ENCODE results near the gene INSR. TPM values are rescaled to one million over a fixed set of nuclear protein-coding genes. Genes with fewer than 3 reads are reported as not detected.
A peak's percentile ranks its signal among the peaks of the same experiment; 100 is the strongest.

Gene INSR
- total RNA-seq, 1 experiment from 2014 or later: 3.8 TPM

GRCh38 chr19:7197760-7198696, 96.2 kb downstream of the INSR start:
- DNase-seq (ENCODE audit: extremely low read depth, low read depth): peak; percentile 85

DNA sequence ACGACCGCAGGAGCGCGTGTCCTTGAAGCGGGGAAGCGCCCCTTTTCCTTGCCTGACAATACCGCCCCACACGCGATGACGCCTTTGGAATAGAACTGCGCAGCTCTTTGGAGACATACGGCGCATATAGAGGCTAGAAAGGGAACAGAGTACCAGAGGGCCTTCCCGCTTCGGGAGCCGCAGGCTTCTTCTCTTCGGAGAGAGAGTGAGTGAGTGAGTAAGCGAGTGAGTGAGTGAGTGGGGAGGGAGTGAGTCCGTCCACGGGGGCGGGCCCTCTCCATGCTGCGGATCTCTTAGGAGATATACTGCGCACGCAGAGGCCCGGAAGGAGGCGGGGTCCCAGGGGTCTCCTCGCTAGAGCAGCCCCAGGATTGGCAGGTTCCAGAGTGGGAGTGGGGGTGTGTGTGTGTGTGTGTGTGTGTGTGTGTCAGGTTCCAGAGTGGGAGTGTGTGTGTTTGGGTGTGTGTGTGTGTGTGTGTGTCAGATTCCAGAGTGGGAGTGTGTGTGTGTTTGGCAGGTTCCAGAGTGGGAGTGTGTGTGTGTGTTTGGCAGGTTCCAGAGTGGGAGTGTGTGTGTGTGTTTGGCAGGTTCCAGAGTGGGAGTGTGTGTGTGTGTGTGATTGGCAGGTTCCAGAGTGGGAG, 97.0 kb downstream of the INSR start:
- peak; percentile 51 for DNase-seq (ENCODE audit: extremely low read depth, low read depth)

GRCh38 chr19:7196763-7197118, 97.5 kb downstream of the INSR start:
- no peak for DNase-seq (ENCODE audit: extremely low read depth, low read depth)

GRCh38 chr19:7195046-7195445, 99.2 kb downstream of the INSR start:
- no peak for DNase-seq (ENCODE audit: extremely low read depth, low read depth)

- no peak for DNase-seq (ENCODE audit: extremely low read depth, low read depth)
These were observed 99.6 kb downstream of the INSR start for GRCh38 chr19:7194566-7194965.

GRCh38 chr19:7191946-7192691, 102.1 kb downstream of the INSR start:
- DNase-seq (ENCODE audit: extremely low read depth, low read depth): no peak

DNA sequence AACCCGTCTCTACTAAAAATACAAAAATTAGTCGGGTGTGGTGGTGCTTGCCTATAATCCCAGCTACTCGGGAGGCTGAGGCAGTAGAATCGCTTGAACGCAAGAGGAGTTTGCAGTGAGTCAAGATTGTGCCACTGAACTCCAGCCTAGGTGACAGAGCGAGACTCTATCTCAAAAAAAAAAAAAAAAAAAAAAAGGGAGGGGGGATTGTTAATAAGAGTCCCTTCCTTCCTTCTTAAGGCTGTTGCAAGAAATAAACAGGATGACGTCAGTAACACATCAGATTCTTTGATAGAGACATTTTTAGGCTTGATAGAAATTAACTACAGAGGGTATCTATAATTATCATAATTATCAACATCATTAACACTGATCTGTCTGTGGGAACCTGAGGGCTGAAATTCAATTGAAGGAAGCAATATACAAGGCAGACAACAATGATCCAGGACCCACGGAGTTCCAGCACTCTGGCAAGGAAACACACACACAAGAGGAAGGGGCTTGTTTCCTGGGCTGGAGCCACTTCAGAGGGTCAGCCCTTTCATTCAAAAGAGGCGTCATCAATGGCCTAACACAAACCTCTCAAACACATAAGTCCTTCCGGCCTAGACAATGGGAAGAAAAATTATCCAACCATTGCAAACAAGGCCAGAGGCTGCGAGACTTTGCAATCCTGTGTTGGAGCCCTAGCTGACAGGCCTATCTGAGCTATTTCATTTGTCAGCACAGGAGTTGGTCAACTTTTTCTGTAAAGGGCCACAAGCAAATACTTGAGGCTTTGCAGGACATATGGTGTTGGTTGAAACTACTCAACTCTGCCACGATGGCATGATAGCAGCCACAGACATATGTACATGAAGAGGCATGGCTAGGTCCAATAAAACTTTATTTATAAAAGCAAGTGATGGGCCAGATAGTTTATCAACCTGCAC, 105.2 kb downstream of the INSR start:
- no peak for DNase-seq (ENCODE audit: extremely low read depth, low read depth)

- DNase-seq (ENCODE audit: extremely low read depth, low read depth): no peak
These were observed 106.4 kb downstream of the INSR start for GRCh38 chr19:7187605-7188339.

DNA sequence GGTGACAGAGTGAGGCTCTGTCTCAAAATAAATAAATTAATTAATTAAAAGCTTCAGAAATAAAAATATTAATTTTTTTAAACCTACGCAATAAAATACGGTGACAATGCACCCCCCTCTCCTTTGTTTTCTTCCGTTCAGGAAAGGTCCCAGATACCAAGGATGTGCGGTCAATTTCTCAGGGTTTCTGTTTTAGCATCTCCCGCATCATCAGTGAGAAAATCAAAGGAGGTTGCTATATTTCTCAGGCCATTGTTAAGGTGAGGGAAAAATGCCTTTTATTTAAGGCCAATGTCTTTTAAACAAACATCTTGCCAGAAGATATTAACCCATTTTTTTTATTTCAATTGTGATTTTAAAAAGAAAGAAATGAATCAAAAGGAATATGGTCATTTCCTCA, 111.7 kb downstream of the INSR start:
- no peak for DNase-seq (ENCODE audit: extremely low read depth, low read depth)

DNA sequence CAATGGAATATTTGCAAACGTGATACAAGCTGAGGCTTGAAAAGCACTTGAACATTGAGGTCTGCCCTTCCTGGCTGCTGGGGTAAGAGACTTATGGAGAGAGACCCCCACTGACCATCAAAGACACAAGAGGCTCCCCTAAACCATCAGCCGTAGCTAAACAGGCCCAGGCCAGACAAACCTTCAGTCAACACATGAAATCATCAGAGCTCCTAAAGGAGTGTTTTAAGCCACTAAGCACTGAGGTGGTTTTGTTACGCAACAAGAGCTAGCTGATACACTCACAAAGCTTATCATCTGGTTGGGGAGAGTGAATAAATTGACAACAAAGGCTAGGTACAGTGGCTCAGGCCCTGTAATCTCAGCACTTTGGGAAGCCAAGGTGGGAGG, 114.3 kb downstream of the INSR start:
- no peak for DNase-seq (ENCODE audit: extremely low read depth, low read depth)

- DNase-seq (ENCODE audit: extremely low read depth, low read depth): no peak
These were observed 116.3 kb downstream of the INSR start for GRCh38 chr19:7177926-7178325.

DNA sequence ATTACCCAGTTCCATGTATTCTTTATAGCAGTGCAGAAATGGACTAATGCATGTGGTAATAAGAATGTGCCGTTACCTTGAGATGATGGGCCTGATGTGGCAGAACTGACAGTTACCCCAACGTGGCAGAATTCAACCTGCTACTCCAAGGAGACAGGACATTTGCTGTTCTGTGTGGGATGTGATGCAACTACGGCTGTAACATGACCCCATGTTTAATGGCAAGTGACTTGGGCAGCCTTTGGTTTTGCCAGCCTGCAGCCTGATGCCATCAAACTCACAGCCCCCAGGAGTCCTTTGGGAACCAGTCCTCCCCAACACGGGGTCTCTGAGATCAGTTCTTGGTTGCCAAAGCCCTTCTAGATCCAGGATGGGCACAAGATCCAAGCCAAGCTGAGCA, 117.4 kb downstream of the INSR start:
- DNase-seq (ENCODE audit: extremely low read depth, low read depth): no peak

GRCh38 chr19:7172794-7173193, 121.4 kb downstream of the INSR start:
- DNase-seq (ENCODE audit: extremely low read depth, low read depth): no peak

DNA sequence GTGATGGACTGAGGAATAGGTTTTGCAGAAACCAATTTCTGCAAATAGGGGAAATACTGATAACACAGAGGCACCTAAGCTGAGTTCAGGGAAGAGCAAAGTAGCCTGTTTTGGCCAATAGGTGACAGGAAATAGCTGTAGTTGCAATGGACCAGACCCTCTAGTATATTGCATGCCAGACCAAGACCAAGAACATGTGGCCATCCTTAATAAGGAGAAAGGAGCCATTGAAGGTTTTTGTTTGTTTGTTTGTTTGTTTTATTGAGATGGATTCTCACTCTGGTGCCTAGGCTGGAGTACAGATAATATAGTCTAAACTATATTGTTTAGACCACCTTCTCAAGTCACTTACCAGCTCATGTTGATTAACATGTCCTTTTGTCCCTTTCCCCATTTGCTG, 123.2 kb downstream of the INSR start:
- no peak for DNase-seq (ENCODE audit: extremely low read depth, low read depth)

- DNase-seq (ENCODE audit: extremely low read depth, low read depth): no peak
These were observed 125.3 kb downstream of the INSR start for GRCh38 chr19:7168941-7169340.

DNA sequence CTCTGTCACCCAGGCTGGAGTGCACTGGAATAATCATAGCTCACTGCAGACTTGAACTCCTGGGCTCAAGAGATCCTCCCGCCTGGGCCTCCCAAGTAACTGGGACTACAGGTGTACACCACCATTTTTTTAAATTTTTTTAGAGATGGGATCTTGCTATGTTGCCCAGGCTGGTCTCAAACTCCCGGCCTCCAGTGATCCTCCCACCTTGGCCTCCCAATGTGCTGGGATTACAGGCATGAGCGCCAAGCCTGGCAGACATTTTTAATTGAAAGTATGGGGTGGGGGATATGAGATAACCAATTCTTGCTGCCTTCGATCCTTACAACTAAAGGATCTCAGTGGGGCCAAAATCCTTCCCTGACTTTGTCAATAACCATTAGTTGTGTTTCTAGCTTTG, 132.9 kb downstream of the INSR start:
- no peak for DNase-seq (ENCODE audit: extremely low read depth, low read depth)

- DNase-seq (ENCODE audit: extremely low read depth, low read depth): no peak
These were observed 134.9 kb downstream of the INSR start for GRCh38 chr19:7159105-7159933.

- no peak for DNase-seq (ENCODE audit: extremely low read depth, low read depth)
These were observed 141.2 kb downstream of the INSR start for GRCh38 chr19:7153022-7153421.

GRCh38 chr19:7152568-7152967, 141.6 kb downstream of the INSR start:
- no peak for DNase-seq (ENCODE audit: extremely low read depth, low read depth)
